GM21423 (cell line): Measurements from ENCODE around the gene PLEKHA7.

Experiments used
- ATAC-seq: cut with Tn5 transposase; IDR thresholded peaks from one replicate; pipeline ENCODE4 v1.9.1; 2021; ENCODE audit warnings: mild to moderate bottlenecking, moderate library complexity; ENCODE audit not compliant: unreplicated experiment

PLEKHA7 gene

GRCh38 chr11:16793009-16793408 lies 221.2 kb downstream of the PLEKHA7 start:
- ATAC-seq = no peak

- ATAC-seq = no peak
These were observed 221.8 kb downstream of the PLEKHA7 start for GRCh38 chr11:16792426-16792825.

GRCh38 chr11:16791191-16791961 lies 222.8 kb downstream of the PLEKHA7 start:
- no peak for ATAC-seq

- no peak for ATAC-seq
These were observed 223.6 kb downstream of the PLEKHA7 start for GRCh38 chr11:16790486-16791190.

- ATAC-seq = no peak
These were observed 224.4 kb downstream of the PLEKHA7 start for GRCh38 chr11:16789560-16790485.

GRCh38 chr11:16789063-16789420 lies 225.2 kb downstream of the PLEKHA7 start:
- ATAC-seq = no peak

- ATAC-seq = peak; percentile 57
These were observed 225.8 kb downstream of the PLEKHA7 start for GRCh38 chr11:16788141-16789062.

GRCh38 chr11:16787035-16787742 lies 227.0 kb downstream of the PLEKHA7 start:
- no peak for ATAC-seq

GRCh38 chr11:16786131-16786530 lies 228.1 kb downstream of the PLEKHA7 start:
- ATAC-seq = no peak

GRCh38 chr11:16785520-16786128 lies 228.6 kb downstream of the PLEKHA7 start:
- ATAC-seq = peak; percentile 77

- ATAC-seq = no peak
These were observed 229.5 kb downstream of the PLEKHA7 start for GRCh38 chr11:16784666-16785065.

GRCh38 chr11:16784097-16784496 lies 230.1 kb downstream of the PLEKHA7 start:
- ATAC-seq = no peak

GRCh38 chr11:16783321-16783801 lies 230.9 kb downstream of the PLEKHA7 start:
- no peak for ATAC-seq

GRCh38 chr11:16781936-16782919 lies 232.0 kb downstream of the PLEKHA7 start:
- no peak for ATAC-seq

GRCh38 chr11:16780698-16781550 lies 233.3 kb downstream of the PLEKHA7 start:
- no peak for ATAC-seq

GRCh38 chr11:16780146-16780545 lies 234.1 kb downstream of the PLEKHA7 start:
- no peak for ATAC-seq

- ATAC-seq = no peak
These were observed 234.8 kb downstream of the PLEKHA7 start for GRCh38 chr11:16779436-16779835.
